ENCODE data around the gene KRT81. TPM values are rescaled to one million over a fixed set of nuclear protein-coding genes. Genes with fewer than 3 reads are reported as not detected.

The KRT81 gene
- polyA plus RNA-seq, 1 experiment: 2.3 TPM

DNA sequence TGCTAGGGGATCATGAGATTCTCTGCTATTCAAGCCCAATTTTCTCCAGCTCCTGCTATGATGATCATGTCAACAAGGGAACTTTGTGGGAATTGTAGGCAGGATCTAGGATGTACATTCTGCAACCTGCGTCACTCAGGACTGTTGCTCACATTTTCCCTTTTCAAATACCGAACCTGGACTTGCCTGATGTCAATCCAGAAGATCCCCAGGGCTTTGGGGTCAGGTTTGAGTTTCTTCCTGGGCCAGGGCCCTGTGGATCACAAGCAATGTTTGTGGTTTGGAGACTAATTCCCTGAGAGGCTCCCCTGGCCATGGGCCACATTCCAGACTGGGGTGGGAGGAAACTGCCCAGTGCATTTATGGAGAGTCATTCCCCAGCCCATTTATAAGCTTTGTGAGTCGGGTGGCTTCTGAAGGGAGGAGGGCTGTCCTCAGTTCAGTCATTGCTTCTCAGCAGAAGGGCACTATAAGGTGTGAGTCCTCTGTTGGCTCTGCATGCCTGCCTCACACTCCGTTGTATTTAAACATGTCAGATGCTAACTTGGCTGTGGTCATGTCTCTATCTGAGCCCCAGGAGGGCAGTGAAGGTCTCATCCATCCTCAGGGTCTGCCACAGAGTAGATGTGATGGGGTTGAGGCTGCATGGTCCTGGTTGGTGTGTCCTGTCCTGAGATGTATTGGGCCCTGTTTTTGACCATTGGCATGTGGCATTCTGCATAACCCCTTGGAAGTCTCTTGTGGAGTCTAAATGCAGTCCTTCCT is 10.4 kb downstream of the KRT81 start:
- H3K27ac ChIP-seq (ENCODE audit: low read depth, low read length): peak overlapping the region; percentile 99
- ChIA-PET POLR2A (interaction anchor here (0.9 to 2.4 kb wide), 3 partner anchors 27 to 134 kb away, joined by 3 to 10 read pairs (median 3); no protein-coding TSS in a partner anchor), CTCF (interaction anchor here (1.0 to 4.4 kb wide), 8 partner anchors 14 to 124 kb away, joined by 5 to 121 read pairs (median 24); no protein-coding TSS in a partner anchor)
- no peak overlapping the region for H3K4me3 ChIP-seq (ENCODE audit: low read depth, low read length)
- TF ChIP-seq, protein P1, sequence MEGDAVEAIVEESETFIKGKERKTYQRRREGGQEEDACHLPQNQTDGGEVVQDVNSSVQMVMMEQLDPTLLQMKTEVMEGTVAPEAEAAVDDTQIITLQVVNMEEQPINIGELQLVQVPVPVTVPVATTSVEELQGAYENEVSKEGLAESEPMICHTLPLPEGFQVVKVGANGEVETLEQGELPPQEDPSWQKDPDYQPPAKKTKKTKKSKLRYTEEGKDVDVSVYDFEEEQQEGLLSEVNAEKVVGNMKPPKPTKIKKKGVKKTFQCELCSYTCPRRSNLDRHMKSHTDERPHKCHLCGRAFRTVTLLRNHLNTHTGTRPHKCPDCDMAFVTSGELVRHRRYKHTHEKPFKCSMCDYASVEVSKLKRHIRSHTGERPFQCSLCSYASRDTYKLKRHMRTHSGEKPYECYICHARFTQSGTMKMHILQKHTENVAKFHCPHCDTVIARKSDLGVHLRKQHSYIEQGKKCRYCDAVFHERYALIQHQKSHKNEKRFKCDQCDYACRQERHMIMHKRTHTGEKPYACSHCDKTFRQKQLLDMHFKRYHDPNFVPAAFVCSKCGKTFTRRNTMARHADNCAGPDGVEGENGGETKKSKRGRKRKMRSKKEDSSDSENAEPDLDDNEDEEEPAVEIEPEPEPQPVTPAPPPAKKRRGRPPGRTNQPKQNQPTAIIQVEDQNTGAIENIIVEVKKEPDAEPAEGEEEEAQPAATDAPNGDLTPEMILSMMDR (IDR thresholded peaks at IDR 0.05; ENCODE audit: low read depth, low read length): no peak
- no peaks in the 10 kb centered on the region; the same call in 1 of the 2 replicates for H3K9me3 ChIP-seq (ENCODE audit: control insufficient read depth, insufficient read depth, low read length)
- peak; percentile 80 for DNase-seq (ENCODE audit: low read depth, low spot score)
- no peaks in the 10 kb centered on the region for H3K27me3 ChIP-seq (ENCODE audit: control insufficient read depth, insufficient read depth, low read length)

- peak; percentile 72 for DNase-seq (ENCODE audit: low read depth, low spot score)
- Histone ChIP-seq H3K4me3 (ENCODE audit: low read depth, low read length) (no peak overlapping the region), H3K27ac (ENCODE audit: low read depth, low read length) (peak overlapping the region; percentile 99), H3K27me3 (ENCODE audit: control insufficient read depth, insufficient read depth, low read length) (no peaks in the 10 kb centered on the region), H3K9me3 (ENCODE audit: control insufficient read depth, insufficient read depth, low read length) (no peaks in the 10 kb centered on the region)
- POLR2A ChIA-PET: interaction anchor here (0.9 to 2.4 kb wide), 3 partner anchors 28 to 133 kb away, joined by 3 to 10 read pairs (median 3); no protein-coding TSS in a partner anchor
- TF ChIP-seq, protein P1 (IDR thresholded peaks at IDR 0.05; ENCODE audit: low read depth, low read length): no peak
- CTCF ChIA-PET: interaction anchor here (1.0 to 4.4 kb wide), 12 partner anchors 13 to 123 kb away, joined by 4 to 121 read pairs (median 24); no protein-coding TSS in a partner anchor
These were observed 11.0 kb downstream of the KRT81 start for GRCh38 chr12:52280319-52280795.

- Histone ChIP-seq H3K27me3 (ENCODE audit: control insufficient read depth, insufficient read depth, low read length) (no peaks in the 10 kb centered on the region), H3K9me3 (ENCODE audit: control insufficient read depth, insufficient read depth, low read length) (no peaks in the 10 kb centered on the region), H3K4me3 (ENCODE audit: low read depth, low read length) (no peak overlapping the region), H3K27ac (ENCODE audit: low read depth, low read length) (peak overlapping the region; percentile 99)
- CTCF ChIA-PET: interaction anchor here (0.6 to 4.4 kb wide), 61 partner anchors 8 to 1558 kb away, joined by 3 to 121 read pairs (median 5); partner anchors contain the start of gene KRT83
- DNase-seq (ENCODE audit: low read depth, low spot score): no peak
- POLR2A ChIA-PET: interaction anchor here (1.0 to 2.4 kb wide), 2 partner anchors 28 to 133 kb away, joined by 3 to 10 read pairs; no protein-coding TSS in a partner anchor
- TF ChIP-seq, protein P1 (IDR thresholded peaks at IDR 0.05; ENCODE audit: low read depth, low read length): no peak
These were observed 11.7 kb downstream of the KRT81 start for GRCh38 chr12:52279422-52280318.

DNA sequence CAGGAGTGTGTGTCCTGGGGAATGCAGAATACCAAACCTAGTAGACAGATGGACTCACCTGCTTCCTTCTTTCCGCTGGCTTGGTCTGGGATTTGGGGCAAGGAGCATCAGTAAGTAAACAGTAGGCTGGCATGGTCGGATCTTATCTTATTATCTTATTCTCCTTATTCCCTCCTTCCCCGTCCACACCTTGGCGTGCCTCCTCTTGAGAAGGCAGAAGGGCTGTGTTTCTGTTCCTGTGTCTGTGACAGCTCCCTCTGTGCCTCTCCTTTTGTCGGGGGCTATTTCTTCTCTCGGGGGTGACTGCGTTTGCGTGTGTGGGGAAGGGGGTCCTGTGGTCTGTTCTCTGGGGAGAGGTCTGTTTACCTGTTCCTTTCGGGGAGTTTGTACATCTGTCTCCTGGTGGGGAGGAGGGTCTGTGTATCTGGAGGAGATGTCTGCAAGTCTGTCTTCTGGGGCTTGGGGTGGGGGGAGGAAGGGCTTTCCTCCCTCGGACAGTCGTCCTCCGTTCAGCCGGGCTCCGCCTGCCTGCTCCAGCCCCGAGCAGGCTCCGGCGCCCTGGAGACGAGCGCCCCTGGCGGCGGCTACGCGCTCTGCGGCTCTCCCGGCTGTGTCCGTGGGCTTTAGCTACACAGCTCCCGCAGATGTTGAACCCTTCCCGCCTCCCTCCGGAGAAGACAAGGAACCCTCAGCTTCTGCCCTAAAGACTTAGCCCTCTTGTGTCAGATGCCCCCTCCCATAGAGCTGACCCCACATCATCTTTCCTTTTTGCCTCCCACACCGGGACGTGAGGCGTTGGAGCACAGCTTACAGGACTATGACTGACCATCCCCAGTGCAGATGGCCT is 12.5 kb downstream of the KRT81 start:
- Histone ChIP-seq H3K27me3 (ENCODE audit: control insufficient read depth, insufficient read depth, low read length) (no peaks in the 10 kb centered on the region), H3K9me3 (ENCODE audit: control insufficient read depth, insufficient read depth, low read length) (no peaks in the 10 kb centered on the region), H3K27ac (ENCODE audit: low read depth, low read length) (peak overlapping the region; percentile 21), H3K4me3 (ENCODE audit: low read depth, low read length) (peak overlapping the region; percentile 17)
- TF ChIP-seq, protein P1 (IDR thresholded peaks at IDR 0.05; ENCODE audit: low read depth, low read length): peak; percentile 97
- POLR2A ChIA-PET: interaction anchor here (2.4 kb wide), 1 partner anchor 132 kb away, joined by 10 read pairs; no protein-coding TSS in a partner anchor
- CTCF ChIA-PET: interaction anchor here (0.6 to 4.4 kb wide), 70 partner anchors 8 to 1559 kb away, joined by 3 to 121 read pairs (median 4); partner anchors contain the start of genes KRT7 and KRT83
- DNase-seq (ENCODE audit: low read depth, low spot score): peak; percentile 38

Measured in AG04450 (cell line).